Measurements from ENCODE around the gene IPO5.
"Not testable (repeated sequence)": the region's sequence is repeated elsewhere in the genome, so short reads cannot be mapped to it uniquely, and the experiment has no call there.

IPO5 gene

DNA sequence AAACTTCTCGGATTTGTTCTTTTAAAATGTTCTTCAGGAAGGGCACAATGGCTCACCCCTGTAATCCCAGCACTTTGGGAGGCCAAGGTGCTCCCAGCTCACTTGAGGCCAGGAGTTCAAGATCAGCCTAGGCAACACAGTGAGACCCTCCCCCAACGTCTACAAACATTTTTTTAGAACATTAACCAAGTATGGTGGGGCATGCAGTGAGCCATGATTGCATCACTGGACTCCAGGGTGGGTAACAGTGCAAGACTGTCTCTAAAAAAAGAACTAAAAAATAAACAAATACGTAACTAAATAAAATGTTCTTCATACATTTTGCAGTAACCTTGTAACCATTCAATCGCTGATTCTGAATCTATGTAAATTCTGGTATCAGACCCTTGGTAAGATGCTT lies 2.1 kb upstream of the IPO5 start:
- no peak for DNase-seq

GRCh38 chr13:97952831-97953230 lies 644 bp upstream of the IPO5 start:
- not testable (repeated sequence) for DNase-seq

- DNase-seq: no peak
Observed at GRCh38 chr13:97961340-97961739, 7.9 kb downstream of the IPO5 start.

DNA sequence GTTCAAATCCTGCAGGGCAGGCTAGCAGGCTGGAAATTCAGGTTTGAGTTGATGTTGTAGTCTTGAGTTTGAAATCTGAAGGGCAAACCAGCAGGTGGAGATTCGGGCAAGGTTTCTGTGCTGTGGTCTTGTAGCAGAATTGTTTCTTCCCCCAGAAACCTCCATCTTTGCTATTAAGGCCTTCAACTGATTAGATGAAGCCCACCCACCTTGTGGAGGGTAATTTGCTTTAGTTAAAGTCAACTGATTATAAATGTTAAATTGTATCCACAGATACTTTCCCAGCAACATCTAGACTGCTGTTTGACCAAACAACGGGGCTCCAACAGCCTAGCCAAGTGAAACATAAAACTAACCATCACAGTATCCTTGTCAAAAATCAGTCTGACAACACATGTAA lies 9.4 kb downstream of the IPO5 start:
- DNase-seq: no peak

GRCh38 chr13:97967226-97967625 lies 13.8 kb downstream of the IPO5 start:
- no peak for DNase-seq

GRCh38 chr13:97967948-97968347 lies 14.5 kb downstream of the IPO5 start:
- DNase-seq: no peak

- DNase-seq: no peak
Observed at GRCh38 chr13:97971519-97971918, 18.0 kb downstream of the IPO5 start.

- DNase-seq: no peak
Observed at GRCh38 chr13:97974773-97975172, 21.3 kb downstream of the IPO5 start.

- no peak for DNase-seq
Observed at GRCh38 chr13:97975280-97975847, 21.9 kb downstream of the IPO5 start.

DNA sequence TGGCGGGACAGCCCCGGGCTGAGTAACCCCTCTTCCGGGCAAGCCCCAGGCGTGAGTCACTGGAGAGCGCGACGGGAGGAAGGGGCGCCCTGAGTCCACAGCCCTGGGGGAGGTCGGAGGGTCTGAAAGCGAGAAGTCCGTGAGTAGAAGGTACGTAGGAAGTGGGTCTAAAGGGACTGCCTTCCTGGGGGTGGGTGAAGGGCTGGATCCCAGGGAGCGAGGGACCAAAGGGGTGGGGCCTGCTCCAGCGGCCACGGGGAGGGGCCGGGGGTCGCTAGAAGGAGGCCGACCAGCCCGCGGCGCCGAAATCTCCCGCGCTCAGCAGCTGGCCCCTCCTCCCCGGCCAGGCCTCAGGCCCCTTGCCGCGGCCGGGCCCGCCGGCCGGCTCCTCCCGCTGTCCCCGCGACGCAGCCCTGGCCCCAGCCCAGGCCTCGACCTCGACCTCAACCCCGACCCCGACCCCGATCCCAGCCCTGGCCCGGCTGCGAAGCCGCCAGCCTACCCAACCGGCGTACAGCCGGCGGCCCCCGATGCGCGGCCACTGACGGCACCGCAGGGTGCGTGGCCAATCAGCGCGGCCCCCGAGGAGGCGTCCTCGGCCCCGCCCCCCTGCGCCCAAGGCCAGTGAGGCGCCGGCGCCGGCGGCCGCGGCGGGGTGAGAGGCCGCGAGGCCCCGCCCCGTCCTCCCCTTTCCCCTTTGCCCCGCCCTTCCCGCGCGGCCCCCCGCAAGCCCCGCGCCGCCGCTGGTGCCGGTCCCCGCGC lies 22.6 kb downstream of the IPO5 start:
- peak; percentile 86 for DNase-seq

- no peak for DNase-seq
Observed at GRCh38 chr13:97976610-97977521, 23.4 kb downstream of the IPO5 start.

GRCh38 chr13:97977982-97978381 lies 24.5 kb downstream of the IPO5 start:
- no peak for DNase-seq

DNA sequence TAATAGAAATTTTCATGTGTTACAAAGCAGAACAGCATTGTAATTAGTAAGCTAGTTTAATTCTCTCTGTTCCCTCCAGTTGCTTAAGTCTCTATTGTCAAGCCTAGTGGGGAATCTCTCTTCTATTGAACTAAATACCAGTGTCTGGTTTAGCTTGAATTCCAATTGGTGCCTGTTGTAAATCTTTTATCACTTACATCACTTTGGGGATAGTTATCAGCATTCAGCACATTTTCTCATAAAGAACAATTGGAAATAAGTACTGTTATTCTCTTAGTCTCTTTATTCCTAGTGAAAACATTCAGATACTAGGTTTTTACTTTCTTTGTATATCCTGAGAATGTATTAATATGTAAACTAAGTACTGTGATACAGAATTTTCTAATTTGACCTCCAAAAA lies 25.2 kb downstream of the IPO5 start:
- DNase-seq: no peak

DNA sequence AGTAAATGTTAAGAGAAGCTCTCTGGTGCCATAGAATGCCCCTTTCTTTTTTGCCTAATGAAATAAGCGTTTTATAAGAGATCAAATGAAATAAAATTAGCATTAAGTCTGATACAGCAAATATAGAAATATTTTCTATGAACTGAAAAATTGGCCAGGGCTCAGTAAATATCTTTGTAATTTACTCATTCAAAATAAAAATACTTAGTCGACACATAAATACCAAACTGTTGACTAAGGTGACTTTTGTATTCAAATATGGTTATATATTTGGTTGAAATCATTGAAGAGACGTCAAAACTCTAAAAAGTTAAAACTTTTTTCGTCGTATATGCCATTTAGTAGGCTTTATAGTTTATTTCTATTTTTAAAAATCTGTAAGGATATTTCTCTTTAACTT lies 25.6 kb downstream of the IPO5 start:
- no peak for DNase-seq

GRCh38 chr13:97979556-97979955 lies 26.1 kb downstream of the IPO5 start:
- DNase-seq: no peak

DNA sequence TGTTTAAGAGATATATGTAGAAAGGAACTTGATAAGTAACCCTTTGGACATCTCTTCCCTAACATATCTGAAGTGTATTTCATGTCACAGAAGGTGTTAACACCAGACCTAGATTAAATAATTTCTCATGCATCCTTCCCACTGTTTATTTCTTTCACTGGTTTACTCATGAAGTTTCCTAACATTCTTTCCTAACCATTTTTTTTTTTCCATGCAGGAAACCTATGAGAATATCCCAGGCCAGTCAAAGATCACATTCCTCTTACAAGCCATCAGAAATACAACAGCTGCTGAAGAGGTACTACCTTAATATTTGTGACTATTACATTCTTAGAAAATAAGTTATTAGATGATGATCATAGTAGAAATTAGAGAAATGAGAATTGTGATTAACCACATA lies 28.8 kb downstream of the IPO5 start:
- DNase-seq: no peak

GRCh38 chr13:97986835-97987234 lies 33.4 kb downstream of the IPO5 start:
- DNase-seq: no peak

DNA sequence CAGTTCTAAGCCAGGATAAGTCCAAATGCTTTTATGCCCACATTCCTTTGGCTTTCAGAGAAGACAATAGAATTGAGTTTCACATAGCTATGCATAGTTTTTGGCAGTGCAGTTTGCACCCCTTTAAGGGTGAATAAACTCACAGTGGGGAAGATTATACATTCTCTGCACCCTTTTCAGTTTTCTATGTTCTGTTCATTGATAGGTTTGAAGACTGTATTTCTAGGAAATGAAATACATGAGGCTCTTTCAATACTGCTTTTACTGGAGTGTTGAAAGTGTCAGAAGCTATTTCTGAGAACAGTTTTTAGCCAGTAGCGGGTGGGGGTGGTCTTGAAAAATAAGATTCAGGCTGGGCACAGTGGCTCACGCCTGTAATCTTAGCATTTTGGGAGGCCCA lies 46.2 kb downstream of the IPO5 start:
- DNase-seq: no peak

- no peak for DNase-seq
Observed at GRCh38 chr13:98004107-98004506, 50.6 kb downstream of the IPO5 start.

DNA sequence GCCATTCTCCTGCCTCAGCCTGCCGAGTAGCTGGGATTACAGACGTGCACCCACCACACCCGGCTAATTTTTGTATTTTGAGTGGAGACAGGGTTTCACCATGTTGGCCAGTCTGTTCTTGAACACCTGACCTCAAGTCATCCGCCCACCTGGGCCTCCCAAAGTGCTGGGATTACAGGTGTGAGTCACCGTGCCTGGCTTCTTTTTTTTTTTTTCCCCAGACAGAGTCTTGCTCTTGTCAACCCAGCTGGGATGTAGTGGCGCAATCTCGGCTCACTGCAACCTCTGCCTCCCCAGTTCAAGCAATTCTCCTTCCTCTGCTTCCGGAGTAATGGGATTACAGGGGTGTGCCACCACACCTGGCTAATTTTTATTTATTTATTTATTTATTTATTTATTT lies 51.5 kb downstream of the IPO5 start:
- not testable (repeated sequence) for DNase-seq

GRCh38 chr13:98007001-98007400 lies 53.5 kb downstream of the IPO5 start:
- DNase-seq: no peak

DNA sequence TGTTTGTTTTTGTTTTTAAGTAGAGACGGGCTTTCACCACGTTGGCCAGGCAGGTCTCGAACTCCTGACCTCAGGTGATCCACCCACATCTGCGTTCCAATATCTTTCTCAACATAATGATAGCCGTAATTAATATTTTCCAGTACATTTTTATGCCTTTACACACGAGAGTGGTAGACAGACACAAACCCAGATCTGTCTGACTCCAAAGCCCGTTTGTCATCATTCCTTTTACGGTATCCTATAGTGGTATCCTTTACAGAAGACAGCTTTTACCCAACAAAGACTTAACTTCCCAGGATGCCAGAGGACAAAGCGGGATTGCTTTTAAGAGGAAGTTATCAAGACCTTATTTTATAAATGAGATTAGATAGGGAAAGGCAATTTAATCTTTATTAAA lies 59.8 kb downstream of the IPO5 start:
- DNase-seq: no peak

- no peak for DNase-seq
Observed at GRCh38 chr13:98014766-98015165, 61.3 kb downstream of the IPO5 start.

DNA sequence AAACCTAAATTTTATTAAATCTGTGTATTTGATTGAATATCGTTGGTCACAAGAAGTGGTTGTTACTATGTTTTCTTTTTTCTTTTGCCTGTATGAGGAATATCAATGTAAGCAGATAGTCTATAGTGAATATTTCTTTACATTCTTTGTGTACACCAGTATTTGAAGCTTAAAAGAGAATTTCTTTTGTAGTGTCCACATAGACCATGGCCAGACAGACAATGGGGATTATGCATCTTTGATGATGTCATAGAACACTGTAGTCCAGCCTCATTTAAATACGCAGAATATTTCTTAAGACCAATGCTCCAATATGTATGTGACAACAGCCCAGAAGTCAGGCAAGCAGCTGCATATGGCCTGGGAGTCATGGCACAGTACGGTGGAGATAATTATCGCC lies 64.8 kb downstream of the IPO5 start:
- DNase-seq: no peak

All from NK-92 treated with Interleukin-12 subunit alpha and Interleukin-12 subunit beta, amount 100 ng/mL, for 24 hours (cell line).